IMR-90 (cell line): ENCODE data around the gene ANO7. TPM values are rescaled to one million over a fixed set of nuclear protein-coding genes. Genes with fewer than 3 reads are reported as not detected.

ENCODE experiments used
- ATAC-seq: fragments of 200-7000 bp; cut with Tn5 transposase; 2 replicates; pipeline ENCODE4 v1.9.1; 2020; ENCODE audit warnings: low read depth, mild to moderate bottlenecking, moderate library complexity
- BruUV-seq: library from RNA; stranded (reverse); fragments of 400-500 nt; replicated peaks from 2 replicates; lab custom pipeline; 2021; lab: Mats Ljungman, UMichigan
- CTCF ChIA-PET: fragments of 300-600 bp; formaldehyde crosslinking; extraction: SDS; loops from one replicate; lab custom pipeline; 2021; ENCODE audit warnings: antibody characterized with exemption; lab: Yijun Ruan, JAX
- POLR2A ChIA-PET: fragments of 300-600 bp; sonication (Branson Sonifier 250); formaldehyde crosslinking; loops from one replicate; lab custom pipeline; 2022; ENCODE audit warnings: antibody characterized with exemption; ENCODE audit not compliant: unreplicated experiment; lab: Charles Lee
- DNase-seq: peaks from one replicate; pipeline ENCODE4 v3.0.0; 2013
- H2AFZ ChIP-seq: replicated peaks from 2 replicates; pipeline ENCODE3; 2013; ENCODE audit warnings: low read length, mild to moderate bottlenecking; ENCODE audit not compliant: poor library complexity
- H2AK5ac ChIP-seq: 2 replicates; pipeline ENCODE4 v1.6.1; 2013; ENCODE audit warnings: low read depth, low read length, inconsistent platforms
- H2AK9ac ChIP-seq: replicated peaks from 2 replicates; pipeline ENCODE3; 2013; ENCODE audit warnings: mild to moderate bottlenecking, low read depth, low read length, moderate library complexity; ENCODE audit not compliant: poor library complexity
- H2BK120ac ChIP-seq: 2 replicates; pipeline ENCODE4 v1.6.1; 2013; ENCODE audit warnings: low read depth, low read length, inconsistent platforms
- H2BK15ac ChIP-seq: 3 replicates; pipeline ENCODE4 v1.6.1; 2013; ENCODE audit warnings: low read depth, low read length, inconsistent platforms
- H2BK20ac ChIP-seq: 2 replicates; pipeline ENCODE4 v1.6.1; 2013; ENCODE audit warnings: low read depth, mild to moderate bottlenecking, inconsistent platforms, low read length, moderate library complexity
- H2BK5ac ChIP-seq: 2 replicates; pipeline ENCODE4 v1.6.1; 2013; ENCODE audit warnings: mild to moderate bottlenecking, low read depth, low read length, inconsistent platforms; ENCODE audit not compliant: poor library complexity, severe bottlenecking
- H3K14ac ChIP-seq: replicated peaks from 2 replicates; pipeline ENCODE4 v1.6.1; 2013; ENCODE audit warnings: low read depth, low read length, inconsistent platforms
- H3K18ac ChIP-seq: 2 replicates; pipeline ENCODE4 v1.6.1; 2013; ENCODE audit warnings: low read depth, low read length, control low read depth
- H3K23ac ChIP-seq: 2 replicates; pipeline ENCODE4 v1.6.1; 2013; ENCODE audit warnings: low read depth, low read length, inconsistent platforms
- H3K27ac ChIP-seq: 2 replicates; pipeline ENCODE4 v1.5.1; 2013; ENCODE audit warnings: mild to moderate bottlenecking, control low read depth, low read length; ENCODE audit not compliant: insufficient read depth
- H3K27me3 ChIP-seq: 2 replicates; pipeline ENCODE4 v1.6.1; 2013; ENCODE audit warnings: low read length; ENCODE audit not compliant: control insufficient read depth, insufficient read depth
- H3K36me3 ChIP-seq: 2 replicates; pipeline ENCODE4 v1.6.1; 2013; ENCODE audit warnings: low read length, mixed read lengths; ENCODE audit not compliant: control insufficient read depth, insufficient read depth
- H3K4ac ChIP-seq: 2 replicates; pipeline ENCODE4 v1.6.1; 2013; ENCODE audit warnings: low read depth, low read length, inconsistent platforms
- H3K4me1 ChIP-seq: 2 replicates; pipeline ENCODE4 v1.6.1; 2013; ENCODE audit warnings: low read length, mixed read lengths; ENCODE audit not compliant: control insufficient read depth, insufficient read depth
- H3K4me2 ChIP-seq: 2 replicates; pipeline ENCODE4 v1.6.1; 2013; ENCODE audit warnings: low read depth, mild to moderate bottlenecking, control low read depth, low read length, moderate library complexity
- H3K4me3 ChIP-seq: 2 replicates; pipeline ENCODE4 v1.5.1; 2013; ENCODE audit warnings: low read depth, mild to moderate bottlenecking, control low read depth, low read length, moderate library complexity; ENCODE audit not compliant: insufficient read depth
- H3K56ac ChIP-seq: 2 replicates; pipeline ENCODE4 v1.6.1; 2013; ENCODE audit warnings: low read length, inconsistent platforms; ENCODE audit not compliant: insufficient read depth; ENCODE audit errors: extremely low read depth
- H3K79me1 ChIP-seq, 2 experiments: 2 replicates each; pipeline ENCODE4 v1.6.1; 2013; ENCODE audit warnings: low read length in 2 of 2, inconsistent platforms in 1 of 2, low read depth in 1 of 2
- H3K9ac ChIP-seq: 2 replicates; pipeline ENCODE4 v1.6.1; 2013; ENCODE audit warnings: low read depth, low read length, control low read depth
- H3K9me1 ChIP-seq: 2 replicates; pipeline ENCODE4 v1.6.1; 2013; ENCODE audit warnings: low read length, inconsistent platforms; ENCODE audit not compliant: insufficient read depth
- H3K9me3 ChIP-seq: 2 replicates; pipeline ENCODE4 v1.6.1; 2013; ENCODE audit warnings: low read length; ENCODE audit not compliant: control insufficient read depth, insufficient read depth
- H4K20me1 ChIP-seq: 2 replicates; pipeline ENCODE4 v1.6.1; 2013; ENCODE audit warnings: low read length, inconsistent platforms; ENCODE audit not compliant: insufficient read depth
- H4K5ac ChIP-seq: 2 replicates; pipeline ENCODE4 v1.6.1; 2013; ENCODE audit warnings: mild to moderate bottlenecking, low read depth, low read length, control low read depth
- H4K8ac ChIP-seq, 2 experiments: 2 replicates each; pipeline ENCODE4 v1.6.1; 2013; ENCODE audit warnings: low read depth in 2 of 2, low read length in 2 of 2, control low read depth in 1 of 2, inconsistent platforms in 1 of 2
- H4K91ac ChIP-seq: 2 replicates; pipeline ENCODE4 v1.6.1; 2013; ENCODE audit warnings: low read depth, low read length, inconsistent platforms; ENCODE audit not compliant: insufficient read depth
- BHLHE40 ChIP-seq: fragments of 150-350 bp; IDR thresholded peaks from 2 replicates; pipeline ENCODE4 v1.6.1; 2016; ENCODE audit warnings: mild to moderate bottlenecking, low read depth, low read length
- CEBPB ChIP-seq: IDR thresholded peaks from 2 replicates; pipeline ENCODE4 v1.6.1; 2012; ENCODE audit warnings: low read depth, low read length, improper control_type of control experiment
- CHD1 ChIP-seq: IDR thresholded peaks from 2 replicates; pipeline ENCODE4 v1.6.1; 2012; ENCODE audit warnings: low read depth, low read length, improper control_type of control experiment
- CTCF ChIP-seq: conservative IDR thresholded peaks from 2 replicates; pipeline ENCODE4 v1.5.1; 2012; ENCODE audit warnings: mild to moderate bottlenecking, low read depth, low read length, improper control_type of control experiment
- ELK1 ChIP-seq: fragments of 150-350 bp; IDR thresholded peaks from 2 replicates; pipeline ENCODE4 v1.6.1; 2016; ENCODE audit warnings: low read depth, mild to moderate bottlenecking, low read length, moderate library complexity, borderline replicate concordance
- FOS ChIP-seq: fragments of 150-350 bp; IDR thresholded peaks from 2 replicates; pipeline ENCODE4 v1.6.1; 2016; ENCODE audit warnings: low read depth, low read length
- MAFK ChIP-seq: IDR thresholded peaks from 2 replicates; pipeline ENCODE4 v1.6.1; 2012; ENCODE audit warnings: low read depth, low read length, improper control_type of control experiment
- MAZ ChIP-seq: IDR thresholded peaks from 2 replicates; pipeline ENCODE4 v1.6.1; 2012; ENCODE audit warnings: low read depth, mild to moderate bottlenecking, low read length, improper control_type of control experiment, moderate library complexity, borderline replicate concordance
- MXI1 ChIP-seq: IDR thresholded peaks from 2 replicates; pipeline ENCODE4 v1.6.1; 2012; ENCODE audit warnings: low read depth, mild to moderate bottlenecking, low read length, moderate library complexity, borderline replicate concordance
- NFE2L2 ChIP-seq: fragments of 150-350 bp; IDR thresholded peaks from 2 replicates; pipeline ENCODE4 v1.6.1; 2016; ENCODE audit warnings: low read depth, mild to moderate bottlenecking, low read length
- POLR2A ChIP-seq: IDR thresholded peaks from 2 replicates; pipeline ENCODE4 v1.6.1; 2012; ENCODE audit warnings: mild to moderate bottlenecking, low read depth, low read length
- RAD21 ChIP-seq: IDR thresholded peaks from 2 replicates; pipeline ENCODE4 v1.6.1; 2012; ENCODE audit warnings: low read length, improper control_type of control experiment
- RCOR1 ChIP-seq: IDR thresholded peaks from 2 replicates; pipeline ENCODE4 v1.6.1; 2012; ENCODE audit warnings: mild to moderate bottlenecking, low read length, improper control_type of control experiment; ENCODE audit not compliant: insufficient replicate concordance
- RFX5 ChIP-seq: IDR thresholded peaks from 2 replicates; pipeline ENCODE4 v1.8.0; 2012; ENCODE audit warnings: low read depth, mild to moderate bottlenecking, low read length, moderate library complexity
- SMC3 ChIP-seq: fragments of 150-350 bp; IDR thresholded peaks from 2 replicates; pipeline ENCODE4 v1.6.1; 2016; ENCODE audit warnings: low read depth, mild to moderate bottlenecking, antibody characterized with exemption, low read length, moderate library complexity
- USF2 ChIP-seq: fragments of 150-350 bp; IDR thresholded peaks from 2 replicates; pipeline ENCODE4 v1.6.1; 2017; ENCODE audit warnings: mild to moderate bottlenecking, antibody characterized with exemption, low read length, low read depth
- WGBS, 2 experiments: methylation state at CpG; one replicate each; pipeline versions ENCODE4 v1.1.5 to v1.1.7; 2013; ENCODE audit warnings: missing lambda C conversion rate in 2 of 2; ENCODE audit not compliant: insufficient read length in 1 of 2; ENCODE audit errors: extremely low coverage in 2 of 2; 5-methylcytosine and 5-hydroxymethylcytosine counted together
- dilution Hi-C: fragments of 300-500 bp; cut with HindIII; formaldehyde crosslinking; loops from one replicate; pipeline ENCODE4 v1.14.3; 2018; ENCODE audit warnings: low sequenced_read_pairs; ENCODE audit not compliant: unreplicated experiment
- in situ Hi-C: fragments of 300-500 bp; cut with MboI; formaldehyde crosslinking; loops from 3 replicates; pipeline ENCODE4 v1.14.3; 2019; ENCODE audit warnings: low sequenced_read_pairs, inconsistent platforms, mixed read lengths
- intact Hi-C: fragments of 100-400 bp; cut with micrococcal nuclease; formaldehyde crosslinking; loops from 2 replicates; pipeline ENCODE4 v1.10.0; 2022
- polyA plus RNA-seq, 3 experiments: library from polyadenylated mRNA; depleted of rRNA; stranded (reverse); fragments of >200 nt; gene quantifications; 2 replicates each; pipeline ENCODE4 v1.2.3, GENCODE V29; 2012; ENCODE audit warnings: low replicate concordance in 1 of 3
- total RNA-seq: library from RNA; depleted of rRNA; stranded (reverse); fragments of >200 nt; gene quantifications from 2 replicates; pipeline ENCODE4 v1.2.3, GENCODE V29; 2012

Gene ANO7
- total and polyA plus RNA-seq, 2 of the 4 experiments (the other 2 are of a cell fraction) = 0.36 to 3.4 TPM

GRCh38 chr2:241213567-241213966 lies 25.1 kb downstream of the ANO7 start:
- Histone ChIP-seq H2AFZ (no peak overlapping the region), H3K23ac (no peak overlapping the region), H3K9ac (no peak overlapping the region), H4K5ac (no peak overlapping the region), H3K27ac (no peak overlapping the region), H4K8ac (no peak overlapping the region), H3K18ac (no peak overlapping the region), H3K79me1 (0 out of 4 replicates have a peak, but pooled peaks cover 0 to under 1% of the 10 kb centered on the region in 2 experiments), H4K20me1 (peaks cover 4% of the 10 kb centered on the region; the same call in 1 of the 2 replicates), H3K27me3 (peaks cover 24% of the 10 kb centered on the region), H3K14ac (no peak overlapping the region), H3K56ac (no peak overlapping the region), H2BK5ac (no peak overlapping the region), H3K4ac (no peak overlapping the region), H3K36me3 (no peaks in the 10 kb centered on the region), H2BK15ac (no peak overlapping the region), H3K4me1 (peaks cover 4% of the 10 kb centered on the region; the same call in 1 of the 2 replicates), H3K4me3 (no peak overlapping the region), H2AK9ac (no peak overlapping the region), H3K9me1 (peaks cover 2% of the 10 kb centered on the region; the same call in 1 of the 2 replicates), H3K4me2 (no peak overlapping the region), H2BK120ac (no peak overlapping the region), H3K9me3 (no peaks in the 10 kb centered on the region), H2BK20ac (no peak overlapping the region), H4K91ac (no peak overlapping the region), H2AK5ac (no peak overlapping the region)
- intact Hi-C loops = no loop called here
- ChIA-PET CTCF (no interaction called here), POLR2A (no interaction called here)
- in situ Hi-C loops = no loop called here
- no peak for TF ChIP-seq POLR2A
- no peak for TF ChIP-seq BHLHE40
- TF ChIP-seq MAFK = no peak
- no peak for TF ChIP-seq RAD21
- no peak for TF ChIP-seq ELK1
- no peak for TF ChIP-seq CHD1
- no peak for TF ChIP-seq RFX5
- no peak for TF ChIP-seq MAZ
- no peak for TF ChIP-seq CTCF
- TF ChIP-seq USF2 = no peak
- TF ChIP-seq MXI1 = no peak
- TF ChIP-seq SMC3 = no peak
- no peak for TF ChIP-seq FOS
- TF ChIP-seq NFE2L2 = no peak
- TF ChIP-seq CEBPB = no peak
- no peak for TF ChIP-seq RCOR1
- no peak for DNase-seq
- dilution Hi-C loops = no loop called here
- WGBS, 2 experiments = 58% methylated on average over 4 of the region's 7 CpGs; no CpG with 5 or more reads in 1 of the 2 experiments
- BruUV-seq = no TSS peak
- no peak for ATAC-seq
